SU-DHL-6 (cell line): ENCODE data around the gene ANKRD31.

Experiments
- H2AFZ ChIP-seq: fragments of 200-600 bp; sonication (generic); 2 replicates; pipeline ENCODE4 v1.6.1; 2014; ENCODE audit warnings: low read depth, mild to moderate bottlenecking, moderate library complexity, mixed read lengths, antibody characterized with exemption, low read length; ENCODE audit not compliant: severe bottlenecking
- H3F3A ChIP-seq: fragments of 200-600 bp; shearing (Covaris generic); 2 replicates; pipeline ENCODE4 v1.6.0; 2016; ENCODE audit warnings: antibody characterized with exemption, mild to moderate bottlenecking; ENCODE audit not compliant: insufficient read depth
- H3K27ac ChIP-seq: fragments of 200-600 bp; sonication (generic); 2 replicates; pipeline ENCODE4 v1.5.1; 2016; ENCODE audit warnings: low read depth, mild to moderate bottlenecking, low read length, moderate library complexity, mixed read lengths
- H3K27me3 ChIP-seq: fragments of 200-600 bp; sonication (generic), shearing (Covaris generic); 2 replicates; pipeline ENCODE4 v1.6.0; 2014; ENCODE audit warnings: mild to moderate bottlenecking, low read length
- H3K36me3 ChIP-seq: fragments of 200-600 bp; sonication (generic); 2 replicates; pipeline ENCODE4 v1.6.1; 2014; ENCODE audit warnings: mild to moderate bottlenecking, low read length, mixed read lengths
- H3K4me2 ChIP-seq: fragments of 300-600, 200-600 bp; shearing (Covaris generic), sonication (generic); 2 replicates; pipeline ENCODE4 v1.6.0; 2014; ENCODE audit warnings: low read length, low read depth, mild to moderate bottlenecking; ENCODE audit not compliant: poor library complexity, severe bottlenecking
- H3K4me3 ChIP-seq: fragments of 200-600 bp; sonication (generic); 2 replicates; pipeline ENCODE4 v1.5.1; 2014; ENCODE audit warnings: antibody characterized with exemption, low read length, mild to moderate bottlenecking, mixed read lengths; ENCODE audit not compliant: insufficient read depth, poor library complexity, severe bottlenecking
- H3K79me2 ChIP-seq: fragments of 200-600 bp; sonication (generic); 2 replicates; pipeline ENCODE4 v1.6.1; 2014; ENCODE audit warnings: mild to moderate bottlenecking, low read length, moderate library complexity; ENCODE audit not compliant: insufficient read depth
- H3K9ac ChIP-seq: fragments of 200-600 bp; sonication (generic); 2 replicates; pipeline ENCODE4 v1.7.0; 2014; ENCODE audit warnings: mild to moderate bottlenecking, low read length
- H3K9me2 ChIP-seq: fragments of 200-600 bp; sonication (generic); replicated peaks from 2 replicates; pipeline ENCODE4 v1.6.1; 2014; ENCODE audit warnings: low read length; ENCODE audit not compliant: insufficient read depth
- H3K9me3 ChIP-seq: fragments of 200-600 bp; sonication (generic); 2 replicates; pipeline ENCODE4 v1.6.1; 2014; ENCODE audit warnings: low read length, mixed read lengths; ENCODE audit not compliant: insufficient read depth
- H4K20me1 ChIP-seq: fragments of 200-600 bp; sonication (generic); 2 replicates; pipeline ENCODE4 v1.6.1; 2014; ENCODE audit warnings: low read depth, mild to moderate bottlenecking, antibody characterized with exemption, low read length, moderate library complexity, mixed read lengths
- CTCF ChIP-seq: fragments of 200-600 bp; sonication (generic); IDR thresholded peaks from one replicate; pipeline ENCODE4 v1.5.1; 2017; ENCODE audit warnings: antibody characterized with exemption, mild to moderate bottlenecking, low read length, moderate library complexity; ENCODE audit not compliant: insufficient read depth, poor library complexity, severe bottlenecking
- EZH2phosphoT487 ChIP-seq: fragments of 200-600 bp; sonication (generic), shearing (Covaris generic); conservative IDR thresholded peaks from 2 replicates; pipeline ENCODE4 v1.6.1; 2018; ENCODE audit warnings: mild to moderate bottlenecking, antibody characterized with exemption, low read length, moderate library complexity, mixed read lengths

Gene ANKRD31

DNA sequence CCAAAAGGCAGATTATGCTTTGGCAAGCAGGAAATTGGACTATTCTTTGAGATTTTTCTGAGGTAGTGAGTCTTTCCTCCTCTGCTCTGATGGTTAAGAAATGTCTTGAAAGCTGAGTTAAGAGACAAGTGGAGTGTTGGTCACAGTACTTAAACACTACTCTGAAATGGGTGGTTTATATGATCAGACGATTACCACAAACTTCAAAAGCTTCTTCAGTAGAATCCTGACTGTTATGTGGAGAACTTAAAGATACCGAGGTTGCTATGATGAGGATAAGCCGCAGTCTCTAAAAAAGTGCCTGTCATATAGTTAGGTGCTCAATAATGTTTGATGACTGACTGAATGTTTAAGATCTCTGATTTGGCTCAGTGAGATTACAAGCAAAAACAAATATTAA is 208.6 kb downstream of the ANKRD31 start:
- Histone ChIP-seq H3F3A (no peaks in the 10 kb centered on the region), H3K36me3 (no peaks in the 10 kb centered on the region), H3K4me2 (no peak overlapping the region), H3K9ac (no peak overlapping the region), H3K4me3 (no peak overlapping the region), H2AFZ (no peak overlapping the region), H3K9me2 (no peaks in the 10 kb centered on the region), H3K27ac (no peak overlapping the region), H4K20me1 (no peaks in the 10 kb centered on the region), H3K27me3 (no peaks in the 10 kb centered on the region), H3K9me3 (no peaks in the 10 kb centered on the region), H3K79me2 (no peaks in the 10 kb centered on the region)
- TF ChIP-seq EZH2phosphoT487 (no peak), CTCF (no peak)

GRCh38 chr5:75023368-75024159 is 213.1 kb downstream of the ANKRD31 start:
- no peaks in the 10 kb centered on the region for H3K27me3 ChIP-seq
- H3F3A ChIP-seq: no peaks in the 10 kb centered on the region
- no peaks in the 10 kb centered on the region for H4K20me1 ChIP-seq
- H3K79me2 ChIP-seq: no peaks in the 10 kb centered on the region
- no peak overlapping the region for H3K4me3 ChIP-seq
- H3K36me3 ChIP-seq: no peaks in the 10 kb centered on the region
- H3K4me2 ChIP-seq: no peak overlapping the region
- H3K9me2 ChIP-seq: no peaks in the 10 kb centered on the region
- no peak for TF ChIP-seq EZH2phosphoT487
- TF ChIP-seq CTCF: no peak
- H3K9me3 ChIP-seq: no peaks in the 10 kb centered on the region
- H3K27ac ChIP-seq: no peak overlapping the region
- no peak overlapping the region for H2AFZ ChIP-seq
- no peak overlapping the region for H3K9ac ChIP-seq

GRCh38 chr5:75021800-75022199 is 214.9 kb downstream of the ANKRD31 start:
- no peak overlapping the region for H3K4me2 ChIP-seq
- no peak for TF ChIP-seq EZH2phosphoT487
- TF ChIP-seq CTCF: no peak

More at GRCh38 chr5:75021800-75022199, 214.9 kb downstream of the ANKRD31 start:
- H3K36me3 ChIP-seq: no peaks in the 10 kb centered on the region
- H3K9me2 ChIP-seq: no peaks in the 10 kb centered on the region
- no peaks in the 10 kb centered on the region for H3K9me3 ChIP-seq
- H3F3A ChIP-seq: no peaks in the 10 kb centered on the region
- no peak overlapping the region for H3K9ac ChIP-seq
- no peaks in the 10 kb centered on the region for H4K20me1 ChIP-seq
- no peak overlapping the region for H3K4me3 ChIP-seq
- H3K27ac ChIP-seq: no peak overlapping the region
- no peaks in the 10 kb centered on the region for H3K27me3 ChIP-seq
- H2AFZ ChIP-seq: no peak overlapping the region
- H3K79me2 ChIP-seq: no peaks in the 10 kb centered on the region
